Astrocyte (in vitro differentiated cells and primary cell): ENCODE data around the gene DOCK3. TPM values are rescaled to one million over a fixed set of nuclear protein-coding genes. Genes with fewer than 3 reads are reported as not detected.

ENCODE experiments used
- DNase-seq: peaks from one replicate; pipeline ENCODE4 v3.0.0-alpha.2; 2010; ENCODE audit warnings: low read depth
- FAIRE-seq: peaks from 2 replicates; lab custom pipeline; 2011; peaks lifted over from hg19 to GRCh38; lab: Jason Lieb, UNC
- H2AFZ ChIP-seq: 2 replicates; pipeline ENCODE4 v1.6.0; 2012; ENCODE audit warnings: low read depth, low read length, inconsistent platforms
- H3K27ac ChIP-seq: 2 replicates; pipeline ENCODE4 v1.5.1; 2011; ENCODE audit warnings: low read depth, low read length, inconsistent platforms
- H3K27me3 ChIP-seq: 2 replicates; pipeline ENCODE4 v1.6.0; 2011; ENCODE audit warnings: low read length, inconsistent platforms; ENCODE audit not compliant: insufficient read depth
- H3K36me3 ChIP-seq: 2 replicates; pipeline ENCODE4 v1.5.1; 2011; ENCODE audit warnings: low read length, inconsistent platforms; ENCODE audit not compliant: insufficient read depth
- H3K4me1 ChIP-seq: 2 replicates; pipeline ENCODE4 v1.5.1; 2011; ENCODE audit warnings: low read length, inconsistent platforms; ENCODE audit not compliant: insufficient read depth
- H3K4me2 ChIP-seq: 2 replicates; pipeline ENCODE4 v1.6.0; 2012; ENCODE audit warnings: low read length, inconsistent platforms
- H3K4me3 ChIP-seq: 2 replicates; pipeline ENCODE4 v1.5.1; 2011; ENCODE audit warnings: low read depth, mild to moderate bottlenecking, low read length, inconsistent platforms; ENCODE audit not compliant: insufficient read depth
- H3K79me2 ChIP-seq: 2 replicates; pipeline ENCODE4 v1.6.0; 2012; ENCODE audit warnings: mild to moderate bottlenecking, low read length, inconsistent platforms; ENCODE audit not compliant: insufficient read depth
- H3K9ac ChIP-seq: 2 replicates; pipeline ENCODE4 v1.6.0; 2012; ENCODE audit warnings: mild to moderate bottlenecking, low read length, inconsistent platforms
- H3K9me3 ChIP-seq: 2 replicates; pipeline ENCODE4 v1.5.1; 2012; ENCODE audit warnings: low read depth, mild to moderate bottlenecking, low read length, inconsistent platforms; ENCODE audit not compliant: insufficient read depth
- H4K20me1 ChIP-seq: 2 replicates; pipeline ENCODE4 v1.6.0; 2012; ENCODE audit warnings: low read length, inconsistent platforms; ENCODE audit not compliant: insufficient read depth
- H3K27ac Mint-ChIP-seq: one replicate; pipeline ENCODE4 v1.8.0; 2021; ENCODE audit warnings: mild to moderate bottlenecking, mixed read lengths; ENCODE audit not compliant: unreplicated experiment
- H3K27me3 Mint-ChIP-seq: one replicate; pipeline ENCODE4 v1.8.0; 2021; ENCODE audit warnings: low read depth, mixed read lengths; ENCODE audit not compliant: unreplicated experiment
- H3K36me3 Mint-ChIP-seq: one replicate; pipeline ENCODE4 v1.8.0; 2021; ENCODE audit warnings: low read depth, mixed read lengths; ENCODE audit not compliant: unreplicated experiment
- H3K4me1 Mint-ChIP-seq: one replicate; pipeline ENCODE4 v1.8.0; 2021; ENCODE audit warnings: low read depth, mixed read lengths; ENCODE audit not compliant: unreplicated experiment
- H3K4me3 Mint-ChIP-seq: one replicate; pipeline ENCODE4 v1.8.0; 2021; ENCODE audit warnings: mild to moderate bottlenecking, moderate library complexity, mixed read lengths; ENCODE audit not compliant: unreplicated experiment
- H3K9me3 Mint-ChIP-seq: one replicate; pipeline ENCODE4 v1.8.0; 2021; ENCODE audit warnings: mild to moderate bottlenecking, mixed read lengths; ENCODE audit not compliant: unreplicated experiment
- CTCF ChIP-seq: IDR thresholded peaks from 2 replicates; pipeline ENCODE4 v1.5.1; 2011; ENCODE audit warnings: low read depth, mild to moderate bottlenecking, inconsistent platforms, low read length, moderate library complexity; ENCODE audit not compliant: insufficient read depth
- EZH2 ChIP-seq: IDR thresholded peaks from 2 replicates; pipeline ENCODE4 v1.6.1; 2012; ENCODE audit warnings: mild to moderate bottlenecking, low read length, inconsistent platforms; ENCODE audit not compliant: insufficient read depth
- total RNA-seq: library from RNA; stranded (reverse); gene quantifications from 2 replicates; pipeline ENCODE4 v1.2.1, GENCODE V29; 2021

The DOCK3 gene
- total RNA-seq, 1 donor from 2014 or later, result 3.3 TPM

- H3K9me3 ChIP-seq, result no peaks in the 10 kb centered on the region
- peaks cover 19% of the 10 kb centered on the region for H4K20me1 ChIP-seq
- H3K9ac ChIP-seq, result no peak overlapping the region
- H2AFZ ChIP-seq, result no peak overlapping the region
- H3K27ac ChIP-seq, result no peak overlapping the region
- H3K27me3 ChIP-seq, result no peaks in the 10 kb centered on the region
- no peaks in the 10 kb centered on the region for H3K36me3 Mint-ChIP-seq
- H3K4me1 Mint-ChIP-seq, result peaks cover 11% of the 10 kb centered on the region
- H3K4me2 ChIP-seq, result peak overlapping the region; percentile 38
- no peaks in the 10 kb centered on the region for H3K36me3 ChIP-seq
- DNase-seq (no peak), FAIRE-seq (no peak)
- H3K4me3 Mint-ChIP-seq, result no peak overlapping the region
- no peaks in the 10 kb centered on the region for H3K27me3 Mint-ChIP-seq
- TF ChIP-seq CTCF (no peak), EZH2 (no peak)
- H3K4me3 ChIP-seq, result no peak overlapping the region
- peaks cover 6% of the 10 kb centered on the region for H3K79me2 ChIP-seq
- peaks cover 24% of the 10 kb centered on the region for H3K4me1 ChIP-seq
- no peaks in the 10 kb centered on the region for H3K9me3 Mint-ChIP-seq
- no peak overlapping the region for H3K27ac Mint-ChIP-seq
These were observed 44.3 kb upstream of the DOCK3 start for GRCh38 chr3:50630394-50630793.

- H3K27ac ChIP-seq, result no peak overlapping the region
- Mint-ChIP-seq H3K9me3 (no peaks in the 10 kb centered on the region), H3K27me3 (no peaks in the 10 kb centered on the region), H3K36me3 (no peaks in the 10 kb centered on the region), H3K4me1 (peaks cover 11% of the 10 kb centered on the region), H3K4me3 (no peak overlapping the region), H3K27ac (no peak overlapping the region)
- peaks cover 6% of the 10 kb centered on the region for H3K79me2 ChIP-seq
- H3K4me1 ChIP-seq, result peaks cover 24% of the 10 kb centered on the region
- H2AFZ ChIP-seq, result no peak overlapping the region
- DNase-seq (peak; percentile 59), FAIRE-seq (no peak)
- no peaks in the 10 kb centered on the region for H3K27me3 ChIP-seq
- H4K20me1 ChIP-seq, result peaks cover 19% of the 10 kb centered on the region
- H3K36me3 ChIP-seq, result no peaks in the 10 kb centered on the region
- H3K9me3 ChIP-seq, result no peaks in the 10 kb centered on the region
- peak overlapping the region; percentile 38 for H3K4me2 ChIP-seq
- H3K4me3 ChIP-seq, result no peak overlapping the region
- TF ChIP-seq EZH2 (no peak), CTCF (no peak)
- H3K9ac ChIP-seq, result no peak overlapping the region
These were observed 43.9 kb upstream of the DOCK3 start for GRCh38 chr3:50630877-50631276.

- Mint-ChIP-seq H3K27ac (peak overlapping the region; percentile 20), H3K9me3 (no peaks in the 10 kb centered on the region), H3K4me1 (peaks cover 12% of the 10 kb centered on the region), H3K36me3 (no peaks in the 10 kb centered on the region), H3K4me3 (no peak overlapping the region), H3K27me3 (no peaks in the 10 kb centered on the region)
- Histone ChIP-seq H3K27ac (no peak overlapping the region), H3K4me3 (no peak overlapping the region), H3K36me3 (no peaks in the 10 kb centered on the region), H3K79me2 (peaks cover 6% of the 10 kb centered on the region), H2AFZ (no peak overlapping the region), H3K9me3 (no peaks in the 10 kb centered on the region), H4K20me1 (peaks cover 16% of the 10 kb centered on the region), H3K4me2 (no peak overlapping the region), H3K27me3 (no peaks in the 10 kb centered on the region), H3K4me1 (peaks cover 20% of the 10 kb centered on the region), H3K9ac (no peak overlapping the region)
- DNase-seq (no peak), FAIRE-seq (no peak)
- TF ChIP-seq EZH2, result no peak
- TF ChIP-seq CTCF, result no peak
These were observed 42.3 kb upstream of the DOCK3 start for GRCh38 chr3:50632450-50632849.
